ENCODE results near the gene CNTN5.

DNA sequence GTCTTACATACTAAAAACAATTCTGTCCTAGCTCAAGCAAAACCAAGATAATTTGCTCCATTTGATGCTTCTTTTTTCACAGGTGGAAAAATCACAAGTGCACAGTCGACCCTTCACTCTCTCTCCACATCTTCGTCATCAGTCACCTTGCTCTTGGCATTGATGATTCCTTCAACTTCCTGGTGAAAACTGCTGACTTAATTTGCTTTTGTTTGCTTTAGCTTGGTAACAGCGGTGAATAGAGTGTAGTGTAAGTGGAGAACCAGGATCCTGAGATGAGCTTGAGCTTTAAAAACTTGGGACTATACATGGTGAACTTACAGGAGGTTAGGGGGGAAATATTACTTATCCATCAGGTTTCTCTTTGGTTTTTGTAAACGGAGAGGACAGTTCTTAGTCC is 1335.3 kb downstream of the CNTN5 start:
- TF ChIP-seq EZH2 (IDR thresholded peaks at IDR 0.05; ENCODE audit: low read length, missing control alignments) = no peak
- TF ChIP-seq, protein P1, sequence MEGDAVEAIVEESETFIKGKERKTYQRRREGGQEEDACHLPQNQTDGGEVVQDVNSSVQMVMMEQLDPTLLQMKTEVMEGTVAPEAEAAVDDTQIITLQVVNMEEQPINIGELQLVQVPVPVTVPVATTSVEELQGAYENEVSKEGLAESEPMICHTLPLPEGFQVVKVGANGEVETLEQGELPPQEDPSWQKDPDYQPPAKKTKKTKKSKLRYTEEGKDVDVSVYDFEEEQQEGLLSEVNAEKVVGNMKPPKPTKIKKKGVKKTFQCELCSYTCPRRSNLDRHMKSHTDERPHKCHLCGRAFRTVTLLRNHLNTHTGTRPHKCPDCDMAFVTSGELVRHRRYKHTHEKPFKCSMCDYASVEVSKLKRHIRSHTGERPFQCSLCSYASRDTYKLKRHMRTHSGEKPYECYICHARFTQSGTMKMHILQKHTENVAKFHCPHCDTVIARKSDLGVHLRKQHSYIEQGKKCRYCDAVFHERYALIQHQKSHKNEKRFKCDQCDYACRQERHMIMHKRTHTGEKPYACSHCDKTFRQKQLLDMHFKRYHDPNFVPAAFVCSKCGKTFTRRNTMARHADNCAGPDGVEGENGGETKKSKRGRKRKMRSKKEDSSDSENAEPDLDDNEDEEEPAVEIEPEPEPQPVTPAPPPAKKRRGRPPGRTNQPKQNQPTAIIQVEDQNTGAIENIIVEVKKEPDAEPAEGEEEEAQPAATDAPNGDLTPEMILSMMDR (conservative IDR thresholded peaks at IDR 0.05 in 1 of 2, IDR thresholded peaks at IDR 0.05 in 1 of 2; ENCODE audit: low read depth in 1 of 2, low read length in 2 of 2) = no peak
